ENCODE measurements around the gene LAPTM5.

- TF ChIP-seq ZNF660 (tag by site-specific recombination; IDR thresholded peaks at IDR 0.05) (no peak), YY1 (tag by site-specific recombination; IDR thresholded peaks at IDR 0.05) (no peak)
- TF ChIP-seq, protein P1, sequence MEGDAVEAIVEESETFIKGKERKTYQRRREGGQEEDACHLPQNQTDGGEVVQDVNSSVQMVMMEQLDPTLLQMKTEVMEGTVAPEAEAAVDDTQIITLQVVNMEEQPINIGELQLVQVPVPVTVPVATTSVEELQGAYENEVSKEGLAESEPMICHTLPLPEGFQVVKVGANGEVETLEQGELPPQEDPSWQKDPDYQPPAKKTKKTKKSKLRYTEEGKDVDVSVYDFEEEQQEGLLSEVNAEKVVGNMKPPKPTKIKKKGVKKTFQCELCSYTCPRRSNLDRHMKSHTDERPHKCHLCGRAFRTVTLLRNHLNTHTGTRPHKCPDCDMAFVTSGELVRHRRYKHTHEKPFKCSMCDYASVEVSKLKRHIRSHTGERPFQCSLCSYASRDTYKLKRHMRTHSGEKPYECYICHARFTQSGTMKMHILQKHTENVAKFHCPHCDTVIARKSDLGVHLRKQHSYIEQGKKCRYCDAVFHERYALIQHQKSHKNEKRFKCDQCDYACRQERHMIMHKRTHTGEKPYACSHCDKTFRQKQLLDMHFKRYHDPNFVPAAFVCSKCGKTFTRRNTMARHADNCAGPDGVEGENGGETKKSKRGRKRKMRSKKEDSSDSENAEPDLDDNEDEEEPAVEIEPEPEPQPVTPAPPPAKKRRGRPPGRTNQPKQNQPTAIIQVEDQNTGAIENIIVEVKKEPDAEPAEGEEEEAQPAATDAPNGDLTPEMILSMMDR (tag by site-specific recombination; IDR thresholded peaks at IDR 0.05): no peak
These were observed 24.3 kb upstream of the LAPTM5 start for GRCh38 chr1:30781906-30782305.

Data from HEK293 (cell line).